ENCODE measurements around the gene COX20. TPM values are rescaled to one million over a fixed set of nuclear protein-coding genes. Genes with fewer than 3 reads are reported as not detected.

The COX20 gene
- total and polyA plus RNA-seq, 2 of the 13 experiments (the other 11 are each of a cell fraction or from before 2014, with no cell fraction given) = 34.4 to 95.8 TPM

DNA sequence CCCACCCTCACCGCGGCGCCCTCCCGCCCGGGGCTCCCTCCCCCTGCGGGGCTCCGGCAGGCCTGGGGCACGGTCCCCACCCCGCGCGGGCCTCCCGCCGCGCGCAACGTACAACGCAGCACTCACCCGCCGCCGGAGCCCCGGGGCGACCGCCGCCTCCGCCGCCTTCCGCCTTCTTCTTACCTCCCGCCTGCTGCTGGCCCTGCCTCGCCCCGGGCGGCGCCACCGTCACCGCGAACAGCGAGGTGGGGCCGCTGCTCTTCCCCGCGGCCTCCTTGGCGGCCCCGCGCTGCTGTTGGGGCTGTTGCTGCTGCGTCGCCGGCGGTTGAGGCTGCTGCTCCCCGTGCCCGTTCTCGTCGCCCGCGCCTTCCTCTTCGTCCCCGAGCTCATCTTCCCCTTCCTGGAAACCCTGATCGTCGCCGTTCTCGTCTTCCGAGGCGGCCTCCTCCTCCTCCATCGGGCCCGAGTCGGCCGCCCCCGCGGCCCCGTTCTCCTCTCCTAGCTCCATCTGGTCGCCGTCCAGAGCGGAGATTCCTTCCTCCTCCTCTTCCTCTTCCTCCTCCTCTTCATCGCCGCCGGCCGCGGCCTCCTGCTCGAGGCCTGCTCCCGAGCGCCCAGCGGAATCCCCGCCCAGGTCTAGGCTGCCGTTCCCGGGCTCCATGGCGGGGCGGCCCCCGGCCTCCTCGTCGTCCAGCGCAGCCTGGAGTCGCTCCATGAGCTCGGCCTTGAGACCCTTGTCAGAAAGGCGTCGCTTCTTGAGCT lies 28.2 kb downstream of the COX20 start (continued):
- TF ChIP-seq ZNF484 (CRISPR knock-in tag; IDR thresholded peaks at IDR 0.05; ENCODE audit: borderline replicate concordance, low read depth) (no peak), RXRA (CRISPR knock-in tag; IDR thresholded peaks at IDR 0.05) (no peak), HNRNPL (IDR thresholded peaks at IDR 0.05; ENCODE audit: low read depth, low read length) (0 out of 2 replicates have a peak, but pooled peaks have one; percentile 47), ZNF678 (CRISPR knock-in tag; IDR thresholded peaks at IDR 0.05) (no peak), STAG1 (CRISPR knock-in tag; IDR thresholded peaks at IDR 0.05) (no peak), ZNF607 (CRISPR knock-in tag; IDR thresholded peaks at IDR 0.05; ENCODE audit: borderline replicate concordance) (no peak; the same call in 1 of the 2 replicates), CREB1 (IDR thresholded peaks at IDR 0.05) (no peak), CREB1 (CRISPR knock-in tag; IDR thresholded peaks at IDR 0.05) (no peak), ZNF652 (CRISPR knock-in tag; IDR thresholded peaks at IDR 0.05; ENCODE audit: borderline replicate concordance, low read depth) (no peak), KLF9 (CRISPR knock-in tag; IDR thresholded peaks at IDR 0.05; ENCODE audit: low read depth) (no peak), ZNF569 (CRISPR knock-in tag; IDR thresholded peaks at IDR 0.05; ENCODE audit: borderline replicate concordance) (no peak), ZFP62 (CRISPR knock-in tag; IDR thresholded peaks at IDR 0.05) (no peak), ARNT2 (CRISPR knock-in tag; IDR thresholded peaks at IDR 0.05; ENCODE audit: low read depth) (no peak), AKAP8 (CRISPR knock-in tag; IDR thresholded peaks at IDR 0.05) (no peak), ZNF430 (CRISPR knock-in tag; IDR thresholded peaks at IDR 0.05) (0 out of 2 replicates have a peak, but pooled peaks have one; percentile 1), SNRNP70 (IDR thresholded peaks at IDR 0.05; ENCODE audit: low read depth, low read length) (no peak), ZNF12 (CRISPR knock-in tag; IDR thresholded peaks at IDR 0.05) (no peak), ZNF432 (CRISPR knock-in tag; IDR thresholded peaks at IDR 0.05; ENCODE audit: borderline replicate concordance) (no peak), ZNF737 (CRISPR knock-in tag; IDR thresholded peaks at IDR 0.05; ENCODE audit: borderline replicate concordance) (no peak)
- TF ChIP-seq, protein P1, sequence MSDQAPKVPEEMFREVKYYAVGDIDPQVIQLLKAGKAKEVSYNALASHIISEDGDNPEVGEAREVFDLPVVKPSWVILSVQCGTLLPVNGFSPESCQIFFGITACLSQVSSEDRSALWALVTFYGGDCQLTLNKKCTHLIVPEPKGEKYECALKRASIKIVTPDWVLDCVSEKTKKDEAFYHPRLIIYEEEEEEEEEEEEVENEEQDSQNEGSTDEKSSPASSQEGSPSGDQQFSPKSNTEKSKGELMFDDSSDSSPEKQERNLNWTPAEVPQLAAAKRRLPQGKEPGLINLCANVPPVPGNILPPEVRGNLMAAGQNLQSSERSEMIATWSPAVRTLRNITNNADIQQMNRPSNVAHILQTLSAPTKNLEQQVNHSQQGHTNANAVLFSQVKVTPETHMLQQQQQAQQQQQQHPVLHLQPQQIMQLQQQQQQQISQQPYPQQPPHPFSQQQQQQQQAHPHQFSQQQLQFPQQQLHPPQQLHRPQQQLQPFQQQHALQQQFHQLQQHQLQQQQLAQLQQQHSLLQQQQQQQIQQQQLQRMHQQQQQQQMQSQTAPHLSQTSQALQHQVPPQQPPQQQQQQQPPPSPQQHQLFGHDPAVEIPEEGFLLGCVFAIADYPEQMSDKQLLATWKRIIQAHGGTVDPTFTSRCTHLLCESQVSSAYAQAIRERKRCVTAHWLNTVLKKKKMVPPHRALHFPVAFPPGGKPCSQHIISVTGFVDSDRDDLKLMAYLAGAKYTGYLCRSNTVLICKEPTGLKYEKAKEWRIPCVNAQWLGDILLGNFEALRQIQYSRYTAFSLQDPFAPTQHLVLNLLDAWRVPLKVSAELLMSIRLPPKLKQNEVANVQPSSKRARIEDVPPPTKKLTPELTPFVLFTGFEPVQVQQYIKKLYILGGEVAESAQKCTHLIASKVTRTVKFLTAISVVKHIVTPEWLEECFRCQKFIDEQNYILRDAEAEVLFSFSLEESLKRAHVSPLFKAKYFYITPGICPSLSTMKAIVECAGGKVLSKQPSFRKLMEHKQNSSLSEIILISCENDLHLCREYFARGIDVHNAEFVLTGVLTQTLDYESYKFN (CRISPR knock-in tag; conservative IDR thresholded peaks at IDR 0.05) = no peak
- TF ChIP-seq, protein P2, sequence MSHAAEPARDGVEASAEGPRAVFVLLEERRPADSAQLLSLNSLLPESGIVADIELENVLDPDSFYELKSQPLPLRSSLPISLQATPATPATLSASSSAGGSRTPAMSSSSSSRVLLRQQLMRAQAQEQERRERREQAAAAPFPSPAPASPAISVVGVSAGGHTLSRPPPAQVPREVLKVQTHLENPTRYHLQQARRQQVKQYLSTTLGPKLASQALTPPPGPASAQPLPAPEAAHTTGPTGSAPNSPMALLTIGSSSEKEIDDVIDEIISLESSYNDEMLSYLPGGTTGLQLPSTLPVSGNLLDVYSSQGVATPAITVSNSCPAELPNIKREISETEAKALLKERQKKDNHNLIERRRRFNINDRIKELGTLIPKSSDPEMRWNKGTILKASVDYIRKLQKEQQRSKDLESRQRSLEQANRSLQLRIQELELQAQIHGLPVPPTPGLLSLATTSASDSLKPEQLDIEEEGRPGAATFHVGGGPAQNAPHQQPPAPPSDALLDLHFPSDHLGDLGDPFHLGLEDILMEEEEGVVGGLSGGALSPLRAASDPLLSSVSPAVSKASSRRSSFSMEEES (CRISPR knock-in tag; IDR thresholded peaks at IDR 0.05) = no peak; the same call in 1 of the 2 replicates
- TF ChIP-seq, protein P3, sequence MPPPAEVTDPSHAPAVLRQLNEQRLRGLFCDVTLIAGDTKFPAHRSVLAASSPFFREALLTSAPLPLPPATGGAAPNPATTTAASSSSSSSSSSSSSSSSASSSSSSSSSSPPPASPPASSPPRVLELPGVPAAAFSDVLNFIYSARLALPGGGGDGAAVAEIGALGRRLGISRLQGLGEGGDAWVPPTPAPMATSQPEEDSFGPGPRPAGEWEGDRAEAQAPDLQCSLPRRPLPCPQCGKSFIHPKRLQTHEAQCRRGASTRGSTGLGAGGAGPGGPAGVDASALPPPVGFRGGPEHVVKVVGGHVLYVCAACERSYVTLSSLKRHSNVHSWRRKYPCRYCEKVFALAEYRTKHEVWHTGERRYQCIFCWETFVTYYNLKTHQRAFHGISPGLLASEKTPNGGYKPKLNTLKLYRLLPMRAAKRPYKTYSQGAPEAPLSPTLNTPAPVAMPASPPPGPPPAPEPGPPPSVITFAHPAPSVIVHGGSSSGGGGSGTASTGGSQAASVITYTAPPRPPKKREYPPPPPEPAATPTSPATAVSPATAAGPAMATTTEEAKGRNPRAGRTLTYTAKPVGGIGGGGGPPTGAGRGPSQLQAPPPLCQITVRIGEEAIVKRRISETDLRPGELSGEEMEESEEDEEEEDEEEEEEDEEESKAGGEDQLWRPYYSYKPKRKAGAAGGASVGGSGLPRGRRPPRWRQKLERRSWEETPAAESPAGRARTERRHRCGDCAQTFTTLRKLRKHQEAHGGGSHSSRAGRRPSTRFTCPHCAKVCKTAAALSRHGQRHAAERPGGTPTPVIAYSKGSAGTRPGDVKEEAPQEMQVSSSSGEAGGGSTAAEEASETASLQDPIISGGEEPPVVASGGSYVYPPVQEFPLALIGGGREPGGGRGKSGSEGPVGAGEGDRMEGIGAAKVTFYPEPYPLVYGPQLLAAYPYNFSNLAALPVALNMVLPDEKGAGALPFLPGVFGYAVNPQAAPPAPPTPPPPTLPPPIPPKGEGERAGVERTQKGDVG (CRISPR knock-in tag; IDR thresholded peaks at IDR 0.05; ENCODE audit: borderline replicate concordance) = no peak

Data from HepG2 (cell line).